ENCODE measurements around the gene QRICH1.

- no peak for TF ChIP-seq CTCF (IDR thresholded peaks at IDR 0.05)
- TF ChIP-seq POLR2A (IDR thresholded peaks at IDR 0.05), result no peak
Measured at GRCh38 chr3:49110780-49111179, 16.9 kb upstream of the QRICH1 start.
